HG02885 (cell line): ENCODE data around the gene STAM.

ENCODE experiments used
- ATAC-seq: cut with Tn5 transposase; IDR thresholded peaks from one replicate; pipeline ENCODE4 v1.9.1; 2021; ENCODE audit warnings: mild to moderate bottlenecking; ENCODE audit not compliant: unreplicated experiment, poor library complexity

Gene STAM

GRCh38 chr10:17645621-17646345 lies 1.8 kb downstream of the STAM start:
- no peak for ATAC-seq

GRCh38 chr10:17647326-17647725 lies 3.4 kb downstream of the STAM start:
- ATAC-seq: no peak

- ATAC-seq: no peak
These were observed 4.5 kb downstream of the STAM start for GRCh38 chr10:17648243-17649035.

GRCh38 chr10:17649052-17649451 lies 5.1 kb downstream of the STAM start:
- no peak for ATAC-seq

GRCh38 chr10:17649836-17650235 lies 5.9 kb downstream of the STAM start:
- no peak for ATAC-seq

GRCh38 chr10:17650416-17650815 lies 6.5 kb downstream of the STAM start:
- no peak for ATAC-seq

GRCh38 chr10:17651896-17652295 lies 7.9 kb downstream of the STAM start:
- ATAC-seq: no peak

GRCh38 chr10:17652585-17652984 lies 8.6 kb downstream of the STAM start:
- no peak for ATAC-seq

- no peak for ATAC-seq
These were observed 11.1 kb downstream of the STAM start for GRCh38 chr10:17655009-17655408.

- ATAC-seq: peak; percentile 95
These were observed 11.7 kb downstream of the STAM start for GRCh38 chr10:17655567-17656146.

- no peak for ATAC-seq
These were observed 13.2 kb downstream of the STAM start for GRCh38 chr10:17657103-17657500.

GRCh38 chr10:17659365-17659764 lies 15.4 kb downstream of the STAM start:
- no peak for ATAC-seq

- no peak for ATAC-seq
These were observed 17.0 kb downstream of the STAM start for GRCh38 chr10:17660921-17661320.

GRCh38 chr10:17661510-17661909 lies 17.6 kb downstream of the STAM start:
- ATAC-seq: no peak

- no peak for ATAC-seq
These were observed 18.5 kb downstream of the STAM start for GRCh38 chr10:17662193-17663138.

- no peak for ATAC-seq
These were observed 19.5 kb downstream of the STAM start for GRCh38 chr10:17663450-17663849.

GRCh38 chr10:17665747-17666146 lies 21.8 kb downstream of the STAM start:
- no peak for ATAC-seq

GRCh38 chr10:17668435-17669184 lies 24.7 kb downstream of the STAM start:
- ATAC-seq: no peak

GRCh38 chr10:17669185-17669872 lies 25.4 kb downstream of the STAM start:
- peak; percentile 68 for ATAC-seq
